ENCODE data around the gene NAV2.

- TF ChIP-seq CTCF (IDR thresholded peaks at IDR 0.05) (no peak), TCF7L2 (IDR thresholded peaks at IDR 0.05; ENCODE audit: low read depth, low read length) (no peak)
Observed at GRCh38 chr11:20089367-20089766, 376.7 kb downstream of the NAV2 start.
